Fibroblast of the aortic adventitia (primary cell): Measurements from ENCODE around the gene TCIRG1. TPM values are rescaled to one million over a fixed set of nuclear protein-coding genes. Genes with fewer than 3 reads are reported as not detected.
"Not testable (repeated sequence)": the region's sequence is repeated elsewhere in the genome, so short reads cannot be mapped to it uniquely, and the experiment has no call there.

ENCODE experiments used
- DNase-seq: peaks from one replicate; pipeline ENCODE4 v3.0.0-alpha.2; 2010; ENCODE audit warnings: low read depth
- H3K4me3 ChIP-seq: 2 replicates; pipeline ENCODE4 v1.5.1; 2011; ENCODE audit warnings: low read depth, mild to moderate bottlenecking, control low read depth, low read length, moderate library complexity
- total RNA-seq: library from RNA; depleted of rRNA; stranded (reverse); fragments of >200 nt; gene quantifications from 2 replicates; pipeline ENCODE4 v1.2.3, GENCODE V29; 2012; ENCODE audit warnings: low replicate concordance
- TF ChIP-seq, protein P1 (sequence below): IDR thresholded peaks from 2 replicates; pipeline ENCODE4 v1.5.1; 2011; ENCODE audit warnings: mild to moderate bottlenecking, low read length, control low read depth, inconsistent platforms; ENCODE audit not compliant: insufficient read depth

The TCIRG1 gene, protein sequence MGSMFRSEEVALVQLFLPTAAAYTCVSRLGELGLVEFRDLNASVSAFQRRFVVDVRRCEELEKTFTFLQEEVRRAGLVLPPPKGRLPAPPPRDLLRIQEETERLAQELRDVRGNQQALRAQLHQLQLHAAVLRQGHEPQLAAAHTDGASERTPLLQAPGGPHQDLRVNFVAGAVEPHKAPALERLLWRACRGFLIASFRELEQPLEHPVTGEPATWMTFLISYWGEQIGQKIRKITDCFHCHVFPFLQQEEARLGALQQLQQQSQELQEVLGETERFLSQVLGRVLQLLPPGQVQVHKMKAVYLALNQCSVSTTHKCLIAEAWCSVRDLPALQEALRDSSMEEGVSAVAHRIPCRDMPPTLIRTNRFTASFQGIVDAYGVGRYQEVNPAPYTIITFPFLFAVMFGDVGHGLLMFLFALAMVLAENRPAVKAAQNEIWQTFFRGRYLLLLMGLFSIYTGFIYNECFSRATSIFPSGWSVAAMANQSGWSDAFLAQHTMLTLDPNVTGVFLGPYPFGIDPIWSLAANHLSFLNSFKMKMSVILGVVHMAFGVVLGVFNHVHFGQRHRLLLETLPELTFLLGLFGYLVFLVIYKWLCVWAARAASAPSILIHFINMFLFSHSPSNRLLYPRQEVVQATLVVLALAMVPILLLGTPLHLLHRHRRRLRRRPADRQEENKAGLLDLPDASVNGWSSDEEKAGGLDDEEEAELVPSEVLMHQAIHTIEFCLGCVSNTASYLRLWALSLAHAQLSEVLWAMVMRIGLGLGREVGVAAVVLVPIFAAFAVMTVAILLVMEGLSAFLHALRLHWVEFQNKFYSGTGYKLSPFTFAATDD
- 75.1 and 76.0 TPM in 2 replicates for total RNA-seq

DNA sequence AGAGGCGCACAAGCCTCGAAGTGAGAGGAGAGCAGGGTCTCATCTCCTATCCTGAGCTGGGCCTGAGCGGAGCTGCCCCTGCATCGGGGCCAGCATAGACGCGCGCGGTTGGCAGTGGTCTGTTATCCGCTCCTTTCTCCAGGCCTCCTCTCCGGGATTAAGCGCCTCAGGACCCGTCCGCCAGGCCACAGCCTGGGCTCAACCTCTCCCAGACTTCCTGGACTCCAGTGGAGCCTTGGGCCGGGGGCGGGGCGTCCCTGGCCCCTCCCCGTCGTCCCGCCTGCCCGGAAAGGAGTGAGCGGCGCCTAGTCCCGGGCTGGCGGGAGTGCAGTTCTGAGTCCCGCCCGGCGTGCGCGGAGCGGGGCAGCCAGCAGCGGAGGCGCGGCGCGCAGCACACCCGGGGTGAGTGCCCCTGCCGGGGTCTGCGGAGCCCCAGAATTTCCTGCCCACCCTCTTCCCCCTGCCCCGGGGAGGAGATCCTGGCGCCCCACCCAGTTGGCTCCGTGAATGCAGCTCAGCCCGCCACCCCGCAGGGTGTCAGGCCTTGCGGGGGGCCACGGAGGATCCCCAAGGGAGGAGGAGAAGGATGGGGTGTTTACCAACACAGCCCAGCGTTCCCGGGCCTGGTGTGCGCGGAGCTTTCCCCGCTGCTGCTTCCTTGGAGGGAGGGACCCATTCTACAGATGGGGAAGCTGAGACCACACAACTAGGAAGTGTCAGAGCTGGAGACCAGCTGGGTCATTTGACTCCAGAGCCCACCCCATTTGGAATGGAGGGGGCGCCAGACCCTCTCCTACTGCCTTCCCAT is at the start of gene TCIRG1:
TSS of gene TCIRG1 (plus strand) at position 308 of the 808 bp plus-strand sequence. CDS start 2,247 bp downstream, outside the sequence.
- TF ChIP-seq, protein P1, sequence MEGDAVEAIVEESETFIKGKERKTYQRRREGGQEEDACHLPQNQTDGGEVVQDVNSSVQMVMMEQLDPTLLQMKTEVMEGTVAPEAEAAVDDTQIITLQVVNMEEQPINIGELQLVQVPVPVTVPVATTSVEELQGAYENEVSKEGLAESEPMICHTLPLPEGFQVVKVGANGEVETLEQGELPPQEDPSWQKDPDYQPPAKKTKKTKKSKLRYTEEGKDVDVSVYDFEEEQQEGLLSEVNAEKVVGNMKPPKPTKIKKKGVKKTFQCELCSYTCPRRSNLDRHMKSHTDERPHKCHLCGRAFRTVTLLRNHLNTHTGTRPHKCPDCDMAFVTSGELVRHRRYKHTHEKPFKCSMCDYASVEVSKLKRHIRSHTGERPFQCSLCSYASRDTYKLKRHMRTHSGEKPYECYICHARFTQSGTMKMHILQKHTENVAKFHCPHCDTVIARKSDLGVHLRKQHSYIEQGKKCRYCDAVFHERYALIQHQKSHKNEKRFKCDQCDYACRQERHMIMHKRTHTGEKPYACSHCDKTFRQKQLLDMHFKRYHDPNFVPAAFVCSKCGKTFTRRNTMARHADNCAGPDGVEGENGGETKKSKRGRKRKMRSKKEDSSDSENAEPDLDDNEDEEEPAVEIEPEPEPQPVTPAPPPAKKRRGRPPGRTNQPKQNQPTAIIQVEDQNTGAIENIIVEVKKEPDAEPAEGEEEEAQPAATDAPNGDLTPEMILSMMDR, result no peak
- peak within 1 kb of the TSS; percentile 79 for H3K4me3 ChIP-seq
- peak; percentile 77 for DNase-seq

DNA sequence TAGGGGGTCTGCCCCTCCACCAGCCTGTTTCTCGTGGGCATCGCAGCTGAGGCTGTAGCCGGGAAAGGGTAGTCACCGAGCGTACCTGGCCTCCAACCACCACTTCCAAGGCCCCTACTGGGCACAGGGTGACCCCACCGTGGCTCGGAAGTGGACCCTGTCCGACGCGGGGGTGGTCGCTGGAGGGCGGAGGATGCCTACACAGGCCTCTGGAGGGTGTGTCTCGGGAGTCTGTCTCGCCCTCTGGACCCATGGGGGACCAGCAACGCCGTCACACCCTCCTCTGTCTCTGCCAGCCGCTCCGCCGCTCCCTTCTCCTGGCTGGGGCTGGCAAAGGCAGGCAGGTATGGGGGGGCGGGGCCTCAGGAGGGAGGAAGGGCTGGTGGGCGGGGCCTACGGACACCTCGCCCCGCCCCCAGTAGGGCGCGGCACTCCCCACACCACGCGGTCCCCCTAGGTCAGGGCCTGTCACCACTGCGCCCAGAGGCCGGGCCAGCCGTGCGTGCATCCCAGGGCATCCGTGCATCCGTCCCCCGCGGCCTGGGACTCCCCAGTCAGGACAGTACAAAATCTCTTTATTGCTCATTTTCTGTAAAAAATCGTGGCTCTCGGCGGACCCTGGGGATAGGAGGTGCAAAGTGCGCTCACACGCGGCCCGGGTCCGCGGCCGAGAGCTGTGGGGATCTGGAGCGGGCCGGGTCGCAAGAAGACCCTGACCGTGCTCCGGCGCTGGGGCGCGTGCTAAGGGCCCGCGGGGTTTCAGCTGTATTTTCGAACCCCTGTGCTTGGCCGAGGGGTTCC is 48.1 kb upstream of the TCIRG1 start:
- H3K4me3 ChIP-seq, DNase-seq: not testable (repeated sequence)

DNA sequence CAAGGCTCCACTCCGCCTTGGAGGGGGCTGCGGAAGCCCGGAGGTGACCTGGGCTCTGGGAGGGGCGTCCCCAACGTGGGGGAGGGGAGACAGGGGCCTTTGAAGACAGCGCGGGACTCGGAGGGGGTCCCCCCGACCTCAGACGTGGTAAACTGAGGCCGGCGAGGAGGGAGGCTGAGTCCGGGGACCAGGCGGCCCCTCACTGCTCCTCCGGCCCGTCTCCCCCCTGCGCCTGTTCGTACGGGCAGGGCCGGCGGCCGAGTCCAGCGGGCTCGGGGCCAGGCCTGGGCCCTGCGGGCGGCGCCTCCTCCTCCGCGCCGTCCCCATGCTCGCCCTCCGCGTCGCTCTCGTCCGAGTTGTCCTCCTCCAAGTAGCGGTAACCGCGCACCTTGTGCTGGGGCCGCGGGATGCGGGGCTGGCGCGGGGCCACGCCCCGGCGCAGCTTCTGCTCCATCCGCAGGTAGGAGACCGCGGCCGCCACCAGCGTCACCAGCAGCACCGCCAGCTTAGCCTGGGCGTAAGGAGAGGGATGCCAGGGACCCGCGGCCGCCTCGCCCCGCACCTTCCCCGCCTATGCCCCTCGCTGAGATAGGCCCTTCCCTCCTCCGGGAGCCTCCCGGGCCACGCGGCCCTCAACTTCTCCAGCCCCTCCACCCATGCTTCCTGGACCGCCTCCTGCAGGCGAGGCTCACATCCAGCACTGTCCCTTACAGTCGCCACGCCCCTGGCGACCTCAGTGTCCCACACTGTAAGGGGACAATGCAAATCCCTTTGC is 47.3 kb upstream of the TCIRG1 start:
- DNase-seq, H3K4me3 ChIP-seq: not testable (repeated sequence)

DNA sequence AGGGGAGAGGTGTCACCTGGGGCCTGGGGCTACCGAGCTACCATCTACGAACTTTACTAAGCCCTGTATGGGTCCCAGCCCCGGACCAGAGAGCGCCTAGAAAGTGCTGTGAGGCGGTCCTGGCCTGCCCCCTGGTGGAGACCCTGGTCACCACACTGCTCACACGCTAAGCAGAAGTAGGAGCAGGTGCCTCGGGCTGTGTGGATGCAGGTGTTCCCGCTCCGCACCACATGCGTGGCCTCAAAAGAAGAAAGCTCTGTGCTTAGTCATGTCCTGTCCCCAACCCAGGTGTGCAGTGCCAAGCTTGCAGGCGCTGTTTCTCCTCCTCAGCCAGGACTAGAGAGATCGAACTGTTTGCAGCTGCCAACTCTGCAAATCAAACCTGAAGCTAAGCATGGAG is 45.0 kb upstream of the TCIRG1 start:
- DNase-seq, H3K4me3 ChIP-seq: not testable (repeated sequence)
- TF ChIP-seq, protein P1, result peak; percentile 48

DNA sequence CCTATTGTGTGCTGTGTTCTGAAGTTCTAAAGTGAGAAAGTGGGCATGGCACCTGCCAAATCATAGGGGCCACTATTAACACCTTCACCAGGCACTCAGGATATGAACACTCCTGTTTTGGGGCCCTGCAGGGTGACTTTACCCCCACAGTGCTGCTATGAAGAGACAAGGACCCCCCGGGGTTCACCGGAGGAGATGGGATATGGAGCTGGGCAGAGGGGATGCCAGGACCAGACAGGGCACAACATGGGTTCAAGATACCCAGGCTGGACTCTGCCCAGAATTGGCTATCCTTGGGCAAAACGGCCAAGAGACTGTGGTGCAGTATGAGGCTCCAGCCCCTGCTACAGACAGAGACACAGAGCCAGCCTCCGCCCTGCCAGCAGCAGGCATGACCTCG is 44.4 kb upstream of the TCIRG1 start:
- DNase-seq, result not testable (repeated sequence)

DNA sequence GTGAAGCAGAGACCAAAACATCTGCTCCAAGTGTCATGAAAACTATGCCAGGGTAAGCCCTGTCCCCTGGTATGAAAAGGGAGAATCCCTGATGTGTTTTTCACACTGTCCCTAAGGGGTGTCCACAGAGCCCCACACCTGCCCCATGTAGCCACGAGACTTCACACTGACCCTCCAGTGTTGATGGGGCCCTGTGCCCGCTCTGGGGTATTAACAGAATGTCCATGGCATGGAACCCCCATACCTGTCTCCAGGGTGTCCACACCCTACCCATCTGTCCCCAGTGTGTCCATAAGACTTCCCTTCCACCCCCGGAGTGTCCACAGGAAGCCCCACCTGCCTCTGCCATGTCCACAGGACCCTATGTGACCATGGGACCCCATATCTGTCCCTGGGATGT is 43.7 kb upstream of the TCIRG1 start:
- H3K4me3 ChIP-seq, DNase-seq: not testable (repeated sequence)

More for the DNA sequence above, 44.4 kb upstream of the TCIRG1 start:
- H3K4me3 ChIP-seq, result not testable (repeated sequence)

DNA sequence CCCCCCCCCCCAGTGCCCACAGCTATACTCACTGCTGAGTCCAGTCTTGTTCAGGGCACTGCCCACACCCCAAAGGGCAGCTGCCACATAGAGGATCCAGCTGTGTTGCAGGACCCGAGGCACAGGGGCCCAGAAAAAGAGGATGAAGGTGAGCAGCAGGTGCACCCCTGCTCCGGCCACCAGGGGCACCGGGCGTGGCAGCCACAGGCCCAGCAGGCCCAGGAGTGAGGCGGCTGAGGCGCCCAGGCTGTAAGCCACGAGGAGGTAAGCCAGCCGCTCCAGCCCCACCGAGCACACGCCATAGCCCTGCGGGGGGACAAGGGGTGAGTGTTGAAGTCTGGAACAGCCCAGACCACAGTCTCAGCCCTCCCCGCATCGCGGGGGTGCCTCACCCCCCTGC is 43.2 kb upstream of the TCIRG1 start:
- DNase-seq, H3K4me3 ChIP-seq: not testable (repeated sequence)

DNA sequence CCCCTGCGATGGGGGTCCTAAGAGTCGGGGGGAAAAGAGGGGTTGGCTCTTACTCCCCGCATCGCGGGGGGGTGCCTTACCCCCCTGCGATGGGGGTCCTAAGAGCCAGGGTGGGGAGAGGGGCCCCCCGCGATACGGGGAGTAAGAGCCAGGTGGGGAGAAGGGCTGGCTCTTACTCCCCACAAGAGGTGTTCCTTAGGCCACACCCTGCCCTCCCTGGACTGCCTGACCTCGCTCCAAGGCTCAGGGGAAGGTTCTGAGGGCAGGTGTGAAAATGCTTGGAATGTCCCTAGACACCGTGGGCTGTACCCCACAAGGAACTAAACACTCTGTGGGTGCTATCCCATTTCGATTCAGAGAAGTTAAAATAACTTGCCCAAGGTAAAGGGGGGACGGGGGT is 42.8 kb upstream of the TCIRG1 start:
- TF ChIP-seq, protein P1, result no peak
- no peak for DNase-seq

More for the DNA sequence above, 42.8 kb upstream of the TCIRG1 start:
- H3K4me3 ChIP-seq, result no peak overlapping the region
